ENCODE measurements around the gene TGFA. TPM values are rescaled to one million over a fixed set of nuclear protein-coding genes. Genes with fewer than 3 reads are reported as not detected.

TGFA gene
- total and polyA plus RNA-seq, 2 experiments from 2014 or later = 9.2 to 17.3 TPM

DNA sequence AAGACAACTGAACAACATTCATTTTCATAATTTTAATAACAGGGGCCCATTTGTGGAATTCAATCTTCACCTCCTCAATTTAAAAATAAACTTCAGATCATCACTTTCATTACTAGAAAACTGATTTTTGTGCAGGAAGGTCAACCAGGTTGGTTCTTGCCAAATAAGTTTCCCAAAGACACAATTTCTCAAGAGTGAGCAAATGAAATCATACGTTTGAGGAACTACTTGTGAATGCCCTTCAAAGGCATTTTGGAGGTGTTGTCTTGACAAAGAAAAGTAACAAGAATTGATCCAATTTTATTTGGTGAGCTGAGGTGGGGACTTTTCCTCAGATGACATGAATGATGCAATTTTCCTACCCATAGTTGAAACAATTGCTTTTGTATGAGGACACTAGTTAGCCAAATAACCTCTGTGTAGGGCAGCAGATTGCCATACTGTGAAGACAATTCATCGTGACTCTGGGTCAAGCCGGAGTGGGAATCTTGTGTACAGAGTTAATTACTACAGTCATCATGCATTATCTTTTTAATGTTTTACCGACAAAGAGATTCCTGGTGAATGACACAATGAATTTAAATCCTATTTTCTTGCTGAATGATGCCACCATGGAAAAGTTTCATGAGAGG, 121.8 kb downstream of the TGFA start:
- in situ Hi-C loops (cut with MboI) = no loop called here
- Histone ChIP-seq H3K27me3 (replicated peaks; ENCODE audit: insufficient read depth) (no peaks in the 10 kb centered on the region), H3K36me3 (ENCODE audit: low read depth) (no peaks in the 10 kb centered on the region), H3K27ac (no peak overlapping the region), H3K4me2 (ENCODE audit: unreplicated experiment) (no peak overlapping the region), H3K9me2 (ENCODE audit: insufficient read depth) (no peaks in the 10 kb centered on the region), H3K9ac (no peak overlapping the region), H3K4me1 (ENCODE audit: insufficient read depth) (no peaks in the 10 kb centered on the region), H3K79me2 (ENCODE audit: insufficient read depth) (no peaks in the 10 kb centered on the region), H3K4me3 (no peak overlapping the region), H3F3A (ENCODE audit: insufficient read depth) (no peaks in the 10 kb centered on the region), H3K9me3 (ENCODE audit: low read depth) (no peaks in the 10 kb centered on the region), H2AFZ (no peak overlapping the region), H4K20me1 (ENCODE audit: insufficient read depth) (no peaks in the 10 kb centered on the region)
- no peak for DNase-seq
- WGBS, 2 experiments (ENCODE audit: low coverage in 1 of 2, low lambda C conversion rate in 2 of 2, missing lambda C conversion rate in 2 of 2) = 86% methylated on average over 4 of the region's 4 CpGs
- TF ChIP-seq EZH2 (IDR thresholded peaks at IDR 0.05; ENCODE audit: insufficient read depth, poor library complexity, severe bottlenecking) (no peak), EZH2phosphoT487 (IDR thresholded peaks at IDR 0.05; ENCODE audit: insufficient read depth, low read depth) (no peak)

DNA sequence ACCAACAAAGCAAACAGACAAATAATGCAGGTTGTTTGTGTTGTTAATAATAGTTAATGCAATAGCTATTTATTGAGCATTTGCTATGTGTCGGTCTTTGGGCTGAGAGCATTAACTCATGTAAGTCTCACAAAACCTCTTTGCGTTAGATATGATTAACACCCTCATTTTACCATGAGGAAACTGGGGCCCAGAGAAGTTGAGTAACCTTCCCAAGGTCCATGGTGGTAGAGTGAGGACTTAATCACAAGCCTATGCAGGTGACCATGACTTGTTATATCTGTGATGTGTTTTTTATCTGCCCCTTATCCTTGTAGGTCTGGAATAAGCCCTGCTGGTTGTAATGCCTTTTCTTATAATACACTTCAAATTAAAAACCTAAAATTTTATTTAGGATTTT, 127.3 kb downstream of the TGFA start:
- no peak for TF ChIP-seq EZH2phosphoT487 (IDR thresholded peaks at IDR 0.05; ENCODE audit: insufficient read depth, low read depth)
- no peak for TF ChIP-seq EZH2 (IDR thresholded peaks at IDR 0.05; ENCODE audit: insufficient read depth, poor library complexity, severe bottlenecking)
- Histone ChIP-seq H3K79me2 (ENCODE audit: insufficient read depth) (no peaks in the 10 kb centered on the region), H4K20me1 (ENCODE audit: insufficient read depth) (no peaks in the 10 kb centered on the region), H3K9ac (no peak overlapping the region), H3F3A (ENCODE audit: insufficient read depth) (no peaks in the 10 kb centered on the region), H3K36me3 (ENCODE audit: low read depth) (no peaks in the 10 kb centered on the region), H3K9me3 (ENCODE audit: low read depth) (no peaks in the 10 kb centered on the region), H3K4me2 (ENCODE audit: unreplicated experiment) (no peak overlapping the region), H3K4me1 (ENCODE audit: insufficient read depth) (no peaks in the 10 kb centered on the region), H3K27me3 (replicated peaks; ENCODE audit: insufficient read depth) (no peaks in the 10 kb centered on the region), H3K9me2 (ENCODE audit: insufficient read depth) (no peaks in the 10 kb centered on the region), H2AFZ (no peak overlapping the region), H3K4me3 (no peak overlapping the region), H3K27ac (no peak overlapping the region)
- no peak for DNase-seq
- in situ Hi-C loops (cut with MboI) = no loop called here
- WGBS, 2 experiments (ENCODE audit: low coverage in 1 of 2, low lambda C conversion rate in 2 of 2, missing lambda C conversion rate in 2 of 2) = 81 to 87% methylated on average over 2 of the region's 2 CpGs

DNA sequence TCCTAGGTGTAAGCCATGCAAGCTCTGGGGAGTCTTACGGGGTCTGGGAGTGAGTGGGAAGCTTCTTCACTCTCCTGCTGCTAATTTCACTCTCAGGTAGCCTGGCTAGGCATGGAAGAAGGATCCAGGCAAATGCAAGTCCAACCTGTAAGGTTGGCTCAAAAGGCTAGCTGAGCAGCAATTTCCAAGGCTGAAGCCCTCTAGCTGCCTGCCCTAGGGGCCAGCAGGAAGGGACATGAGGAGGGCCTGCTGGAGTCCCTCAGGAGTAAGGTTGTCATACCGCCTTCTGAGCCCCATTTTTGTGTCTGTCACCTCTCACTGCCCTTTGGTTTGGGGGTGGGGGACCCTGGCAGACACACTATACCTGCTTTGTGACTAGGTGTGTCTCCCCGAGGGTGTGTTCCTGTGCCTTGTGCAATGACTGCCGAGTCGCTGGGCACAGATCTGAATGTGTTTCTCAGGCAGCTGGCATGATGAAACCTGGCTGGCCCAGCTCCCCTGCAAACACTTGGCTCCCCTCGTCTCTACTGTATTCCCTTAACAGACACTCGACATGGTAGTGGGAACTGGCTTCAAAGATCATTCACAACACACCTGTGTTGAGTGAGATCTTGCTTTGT, 127.8 kb downstream of the TGFA start:
- Histone ChIP-seq H3K27me3 (replicated peaks; ENCODE audit: insufficient read depth) (no peaks in the 10 kb centered on the region), H3K4me3 (no peak overlapping the region), H2AFZ (no peak overlapping the region), H4K20me1 (ENCODE audit: insufficient read depth) (no peaks in the 10 kb centered on the region), H3K36me3 (ENCODE audit: low read depth) (no peaks in the 10 kb centered on the region), H3K9ac (no peak overlapping the region), H3K4me1 (ENCODE audit: insufficient read depth) (no peaks in the 10 kb centered on the region), H3F3A (ENCODE audit: insufficient read depth) (no peaks in the 10 kb centered on the region), H3K27ac (no peak overlapping the region), H3K9me2 (ENCODE audit: insufficient read depth) (no peaks in the 10 kb centered on the region), H3K79me2 (ENCODE audit: insufficient read depth) (no peaks in the 10 kb centered on the region), H3K9me3 (ENCODE audit: low read depth) (no peaks in the 10 kb centered on the region), H3K4me2 (ENCODE audit: unreplicated experiment) (no peak overlapping the region)
- TF ChIP-seq EZH2 (IDR thresholded peaks at IDR 0.05; ENCODE audit: insufficient read depth, poor library complexity, severe bottlenecking) (no peak), EZH2phosphoT487 (IDR thresholded peaks at IDR 0.05; ENCODE audit: insufficient read depth, low read depth) (no peak)
- in situ Hi-C loops (cut with MboI) = no loop called here
- whole genome bisulfite sequencing, 2 experiments (ENCODE audit: low coverage in 1 of 2, low lambda C conversion rate in 2 of 2, missing lambda C conversion rate in 2 of 2) = 49% methylated on average over 7 of the region's 7 CpGs
- DNase-seq = no peak

DNA sequence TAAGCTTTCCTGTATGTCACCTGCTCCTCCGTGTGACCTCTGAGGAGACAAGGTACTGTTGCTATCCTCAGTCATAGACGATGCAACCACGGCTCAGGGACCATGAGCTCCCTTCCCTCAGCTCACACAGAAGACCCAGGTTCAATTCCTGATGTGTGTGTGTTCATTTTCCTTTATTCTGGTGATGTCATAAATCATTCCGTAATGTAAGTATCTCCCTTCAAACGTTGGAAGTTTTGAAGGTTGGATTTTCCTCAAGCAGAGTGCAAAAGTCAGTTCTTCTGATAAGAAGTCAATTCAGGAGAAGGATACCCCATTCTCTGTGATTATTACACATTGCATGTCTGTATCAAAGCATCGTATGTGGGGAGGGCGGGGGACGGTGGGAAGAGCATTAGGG, 132.9 kb downstream of the TGFA start:
- Histone ChIP-seq H3K27ac (no peak overlapping the region), H3K79me2 (ENCODE audit: insufficient read depth) (no peaks in the 10 kb centered on the region), H3K4me3 (no peak overlapping the region), H3K36me3 (ENCODE audit: low read depth) (no peaks in the 10 kb centered on the region), H3F3A (ENCODE audit: insufficient read depth) (no peaks in the 10 kb centered on the region), H3K9me3 (ENCODE audit: low read depth) (no peaks in the 10 kb centered on the region), H4K20me1 (ENCODE audit: insufficient read depth) (no peaks in the 10 kb centered on the region), H3K27me3 (replicated peaks; ENCODE audit: insufficient read depth) (no peaks in the 10 kb centered on the region), H2AFZ (no peak overlapping the region), H3K9ac (no peak overlapping the region), H3K4me1 (ENCODE audit: insufficient read depth) (no peaks in the 10 kb centered on the region), H3K4me2 (ENCODE audit: unreplicated experiment) (no peak overlapping the region), H3K9me2 (ENCODE audit: insufficient read depth) (no peaks in the 10 kb centered on the region)
- DNase-seq = no peak
- TF ChIP-seq EZH2phosphoT487 (IDR thresholded peaks at IDR 0.05; ENCODE audit: insufficient read depth, low read depth) (no peak), EZH2 (IDR thresholded peaks at IDR 0.05; ENCODE audit: insufficient read depth, poor library complexity, severe bottlenecking) (no peak)
- in situ Hi-C loops (cut with MboI) = no loop called here
- WGBS, 2 experiments (ENCODE audit: low coverage in 1 of 2, low lambda C conversion rate in 2 of 2, missing lambda C conversion rate in 2 of 2) = 56 to 64% methylated on average over 5 to 8 of the region's 8 CpGs
